ENCODE data around the gene WDR48.

GRCh38 chr3:39130693-39131265 lies 79.0 kb downstream of the WDR48 start:
- TF ChIP-seq CTCF (optimal IDR thresholded peaks at IDR 0.05 in 1 of 3, IDR thresholded peaks at IDR 0.05 in 1 of 3, conservative IDR thresholded peaks at IDR 0.05 in 1 of 3; ENCODE audit: extremely low read depth in 1 of 3, insufficient read depth in 2 of 3, low read length in 3 of 3) (no peak), EZH2 (IDR thresholded peaks at IDR 0.05; ENCODE audit: low read length) (no peak)
